B cell (primary cell): ENCODE results near the gene DDA1. TPM values are rescaled to one million over a fixed set of nuclear protein-coding genes. Genes with fewer than 3 reads are reported as not detected.

Experiments
- ATAC-seq: fragments of 200-7000 bp; cut with Tn5 transposase; one replicate; pipeline ENCODE4 v1.10.0; 2021; ENCODE audit warnings: low read depth, mild to moderate bottlenecking, moderate number of reproducible peaks, moderate library complexity
- CTCF ChIA-PET: fragments of 350-600 bp; sonication (Branson Sonifier 250); formaldehyde crosslinking; loops from one replicate; lab custom pipeline; 2021; ENCODE audit warnings: antibody characterized with exemption, inconsistent platforms; lab: Charles Lee
- POLR2A ChIA-PET: fragments of 350-600 bp; sonication (Branson Sonifier 250); formaldehyde crosslinking; loops from one replicate; lab custom pipeline; 2021; ENCODE audit warnings: antibody characterized with exemption; lab: Charles Lee
- DNase-seq: peaks from one replicate; pipeline ENCODE4 v3.0.0; 2013
- H2AFZ ChIP-seq: 2 replicates; pipeline ENCODE4 v1.6.1; 2012; ENCODE audit warnings: mild to moderate bottlenecking, low read depth, low read length; ENCODE audit not compliant: insufficient read depth, poor library complexity, severe bottlenecking
- H3K27ac ChIP-seq, 2 donors: 1 replicate in 1 of 2; 2 replicates in 1 of 2; pipeline ENCODE4 v1.5.1; 2012 to 2013; ENCODE audit warnings: low read length in 2 of 2, mild to moderate bottlenecking in 2 of 2, moderate library complexity in 1 of 2
- H3K27me3 ChIP-seq, 4 experiments: fragments of 200-600 bp in 1 of 4; sonication (generic) in 1 of 4; replicated peaks in 1 of 4; 1 replicate in 2 of 4; 2 replicates in 2 of 4; pipeline versions ENCODE4 v1.6.1 to v1.7.0; 2013 to 2016; ENCODE audit warnings: low read length in 3 of 4, mild to moderate bottlenecking in 2 of 4, mixed read lengths in 1 of 4, moderate library complexity in 1 of 4; ENCODE audit not compliant: insufficient read depth in 4 of 4, control insufficient read depth in 3 of 4; ENCODE audit errors: control extremely low read depth in 1 of 4
- H3K36me3 ChIP-seq, 2 experiments: replicated peaks in 1 of 2; 1 replicate in 1 of 2; 2 replicates in 1 of 2; pipeline versions ENCODE4 v1.6.1 to v1.7.1; 2013; ENCODE audit warnings: low read length in 1 of 2; ENCODE audit not compliant: insufficient read depth in 2 of 2, control insufficient read depth in 1 of 2; ENCODE audit errors: control extremely low read depth in 1 of 2, extremely low read depth in 1 of 2
- H3K4me1 ChIP-seq, 2 donors: fragments of 200-600 bp in 1 of 2; sonication (generic) in 1 of 2; 1 replicate in 1 of 2; 2 replicates in 1 of 2; pipeline versions ENCODE4 v1.5.1 to v1.6.1; 2013 to 2017; ENCODE audit warnings: low read length in 2 of 2; ENCODE audit not compliant: control insufficient read depth in 2 of 2, insufficient read depth in 2 of 2
- H3K4me2 ChIP-seq: replicated peaks from 2 replicates; pipeline ENCODE3; 2012; ENCODE audit warnings: mild to moderate bottlenecking, low read depth, low read length; ENCODE audit not compliant: poor library complexity, severe bottlenecking
- H3K4me3 ChIP-seq, 5 experiments: fragments of 200-600 bp in 1 of 5; sonication (generic) in 1 of 5; 1 replicate in 3 of 5; 2 replicates in 2 of 5; pipeline versions ENCODE4 v1.5.1 to v1.7.0; 2011 to 2016; ENCODE audit warnings: low read length in 4 of 5, mild to moderate bottlenecking in 4 of 5, low read depth in 2 of 5, control low read depth in 1 of 5, moderate library complexity in 1 of 5; ENCODE audit not compliant: insufficient read depth in 1 of 5; ENCODE audit errors: control extremely low read depth in 1 of 5, extremely low read depth in 1 of 5
- H3K79me2 ChIP-seq: fragments of 200-600 bp; sonication (generic); one replicate; pipeline ENCODE4 v1.6.0; 2016; ENCODE audit warnings: low read length; ENCODE audit not compliant: control insufficient read depth, insufficient read depth
- H3K9ac ChIP-seq: fragments of 200-600 bp; sonication (generic); 2 replicates; pipeline ENCODE4 v1.6.1; 2017; ENCODE audit warnings: mild to moderate bottlenecking, low read length, moderate library complexity
- H3K9me3 ChIP-seq, 3 donors: one replicate each; pipeline versions ENCODE4 v1.6.1 to v1.7.1; 2013; ENCODE audit warnings: low read length in 2 of 3; ENCODE audit not compliant: control insufficient read depth in 2 of 3, insufficient read depth in 1 of 3; ENCODE audit errors: control extremely low read depth in 1 of 3
- H4K20me1 ChIP-seq: 2 replicates; pipeline ENCODE4 v1.6.0; 2012; ENCODE audit warnings: mild to moderate bottlenecking, low read length; ENCODE audit not compliant: insufficient read depth, control insufficient read depth, poor library complexity, severe bottlenecking
- H3K27ac Mint-ChIP-seq: one replicate; pipeline ENCODE4 v1.8.0; 2021; ENCODE audit warnings: mixed read lengths
- H3K27me3 Mint-ChIP-seq: one replicate; pipeline ENCODE4 v1.8.0; 2021; ENCODE audit warnings: mixed read lengths
- H3K4me1 Mint-ChIP-seq: one replicate; pipeline ENCODE4 v1.8.0; 2021; ENCODE audit warnings: mixed read lengths
- H3K4me3 Mint-ChIP-seq: one replicate; pipeline ENCODE4 v1.8.0; 2021; ENCODE audit warnings: mixed read lengths
- H3K9me3 Mint-ChIP-seq: one replicate; pipeline ENCODE4 v1.8.0; 2022; ENCODE audit warnings: mixed read lengths; ENCODE audit not compliant: insufficient read depth
- EZH2 ChIP-seq: IDR thresholded peaks from 2 replicates; pipeline ENCODE4 v1.6.1; 2012; ENCODE audit warnings: borderline replicate concordance, low read depth, mild to moderate bottlenecking, moderate library complexity, low read length; ENCODE audit not compliant: insufficient read depth, poor library complexity, severe bottlenecking
- WGBS: methylation state at CpG from one replicate; pipeline ENCODE4 v1.1.5; 2013; ENCODE audit warnings: missing lambda C conversion rate; ENCODE audit not compliant: insufficient coverage; 5-methylcytosine and 5-hydroxymethylcytosine counted together
- intact Hi-C: fragments of 100-400 bp; cut with micrococcal nuclease; formaldehyde crosslinking; loops from one replicate; pipeline ENCODE4 v1.10.0; 2022
- polyA plus RNA-seq: library from polyadenylated mRNA; depleted of rRNA; stranded (reverse); fragments of >200 nt; gene quantifications from 2 replicates; pipeline ENCODE4 v1.2.3, GENCODE V29; 2012
- total RNA-seq, 2 donors: library from RNA; stranded (reverse); fragments of 120-200 nt in 1 of 2; gene quantifications; 1 replicate in 1 of 2; 2 replicates in 1 of 2; pipeline versions ENCODE4 v1.2.3 to v1.2.4, GENCODE V29; 2013 to 2022
- TF ChIP-seq, protein P1 (sequence below): fragments of 200-600 bp; IDR thresholded peaks from one replicate; pipeline ENCODE4 v1.8.0; 2022; ENCODE audit warnings: antibody characterized with exemption, mild to moderate bottlenecking

The DDA1 gene
- total and polyA plus RNA-seq, 2 donors (not counting 1 experiment from before 2014, with no cell fraction given), result 38.4 TPM

DNA sequence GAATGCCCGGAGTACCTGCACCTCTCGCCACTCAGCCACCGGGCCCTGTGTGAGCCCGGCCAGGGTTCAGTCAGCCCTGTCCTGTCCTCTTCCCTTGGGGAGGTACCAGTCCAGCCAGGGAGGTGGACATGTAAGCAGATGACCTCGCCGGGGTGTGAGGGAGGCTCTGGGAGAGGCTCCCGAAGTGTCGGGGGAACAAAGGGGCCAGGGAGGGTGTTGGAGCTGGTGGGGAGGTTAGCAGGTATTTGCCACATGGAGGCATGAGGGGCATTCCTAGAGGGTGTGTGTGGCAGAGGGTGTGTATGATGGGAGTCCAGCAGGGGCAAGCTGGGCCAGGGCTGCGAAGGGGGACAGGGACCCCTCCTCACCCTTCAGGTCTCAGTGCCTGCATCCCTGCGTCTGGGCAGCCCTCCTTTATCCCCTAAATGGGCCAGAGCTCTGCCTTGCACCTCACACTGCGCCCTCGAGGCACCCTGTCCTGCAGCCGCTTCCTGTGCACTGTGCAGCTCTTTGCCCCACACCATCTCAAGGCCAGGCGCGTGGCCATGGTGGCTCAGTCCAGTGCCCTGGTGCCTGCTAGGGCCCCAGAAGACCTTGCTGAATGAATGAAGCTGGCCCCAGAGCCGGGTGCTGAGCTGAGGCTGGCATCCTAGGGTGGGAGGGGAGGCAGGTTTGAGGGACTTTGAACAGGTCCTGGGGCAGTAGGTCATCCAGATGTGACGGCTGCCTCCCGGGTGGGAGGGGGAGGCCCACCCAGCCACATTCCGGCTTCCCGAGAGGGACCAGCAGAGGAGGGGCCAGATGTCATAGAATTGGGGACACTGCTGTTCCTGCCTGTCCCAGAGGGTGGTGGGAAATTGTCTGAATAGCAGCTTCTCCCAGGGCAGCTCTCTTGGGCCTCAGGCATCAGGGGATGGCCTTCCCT is 3.1 kb downstream of the DDA1 start:
- Mint-ChIP-seq H3K4me3 (no peak overlapping the region), H3K9me3 (no peaks in the 10 kb centered on the region), H3K27me3 (no peaks in the 10 kb centered on the region), H3K4me1 (peaks cover 25% of the 10 kb centered on the region), H3K27ac (no peak overlapping the region)
- WGBS, result 96% methylated on average over 20 of the region's 20 CpGs
- ChIA-PET CTCF (interaction anchor here (0.7 to 1.4 kb wide), 5 partner anchors 9 to 261 kb away, joined by 3 to 4 read pairs (median 3); partner anchors contain the start of gene BABAM1), POLR2A (interaction anchor here (0.6 kb wide), 1 partner anchor 98 kb away, joined by 6 read pairs; no protein-coding TSS in a partner anchor)
- H3K4me2 ChIP-seq, result no peak overlapping the region
- H3K9me3 ChIP-seq, result no peaks in the 10 kb centered on the region
- no peaks in the 10 kb centered on the region for H3K27me3 ChIP-seq
- TF ChIP-seq, protein P1, sequence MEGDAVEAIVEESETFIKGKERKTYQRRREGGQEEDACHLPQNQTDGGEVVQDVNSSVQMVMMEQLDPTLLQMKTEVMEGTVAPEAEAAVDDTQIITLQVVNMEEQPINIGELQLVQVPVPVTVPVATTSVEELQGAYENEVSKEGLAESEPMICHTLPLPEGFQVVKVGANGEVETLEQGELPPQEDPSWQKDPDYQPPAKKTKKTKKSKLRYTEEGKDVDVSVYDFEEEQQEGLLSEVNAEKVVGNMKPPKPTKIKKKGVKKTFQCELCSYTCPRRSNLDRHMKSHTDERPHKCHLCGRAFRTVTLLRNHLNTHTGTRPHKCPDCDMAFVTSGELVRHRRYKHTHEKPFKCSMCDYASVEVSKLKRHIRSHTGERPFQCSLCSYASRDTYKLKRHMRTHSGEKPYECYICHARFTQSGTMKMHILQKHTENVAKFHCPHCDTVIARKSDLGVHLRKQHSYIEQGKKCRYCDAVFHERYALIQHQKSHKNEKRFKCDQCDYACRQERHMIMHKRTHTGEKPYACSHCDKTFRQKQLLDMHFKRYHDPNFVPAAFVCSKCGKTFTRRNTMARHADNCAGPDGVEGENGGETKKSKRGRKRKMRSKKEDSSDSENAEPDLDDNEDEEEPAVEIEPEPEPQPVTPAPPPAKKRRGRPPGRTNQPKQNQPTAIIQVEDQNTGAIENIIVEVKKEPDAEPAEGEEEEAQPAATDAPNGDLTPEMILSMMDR, result no peak
- no peak for TF ChIP-seq EZH2
- H3K27ac ChIP-seq, result no peak overlapping the region
- H3K79me2 ChIP-seq, result peaks cover 65% of the 10 kb centered on the region
- H3K9ac ChIP-seq, result no peak overlapping the region
- no peak for ATAC-seq
- peaks cover 62% of the 10 kb centered on the region for H4K20me1 ChIP-seq
- intact Hi-C loops, result no loop called here
- no peak for DNase-seq
- no peak overlapping the region for H2AFZ ChIP-seq
- peaks cover 0 to 25% of the 10 kb centered on the region in 2 experiments for H3K36me3 ChIP-seq
- H3K4me1 ChIP-seq, result peaks cover 9 to 19% of the 10 kb centered on the region in 2 donors
- H3K4me3 ChIP-seq, result no peak overlapping the region
